Measurements from ENCODE around the gene KCNK7.

- TF ChIP-seq CTCF (IDR thresholded peaks at IDR 0.05; ENCODE audit: low read depth, low read length) (no peak), MYC (IDR thresholded peaks at IDR 0.05; ENCODE audit: low read depth, low read length) (no peak), POLR2A (IDR thresholded peaks at IDR 0.05; ENCODE audit: extremely low read depth, insufficient read length) (no peak)
Measured at GRCh38 chr11:65599216-65599954, 3.8 kb upstream of the KCNK7 start.

All from NB4 (cell line).